HUES48 (cell line): Measurements from ENCODE around the gene NOS3.
A peak's percentile ranks its signal among the peaks of the same experiment; 100 is the strongest.

Experiments
- H3K27ac ChIP-seq: one replicate; pipeline ENCODE4 v1.7.0; 2013; ENCODE audit warnings: low read depth, low read length, inconsistent platforms
- H3K27me3 ChIP-seq: 2 replicates; pipeline ENCODE4 v1.6.1; 2013; ENCODE audit warnings: mild to moderate bottlenecking, low read length; ENCODE audit not compliant: control insufficient read depth, insufficient read depth
- H3K36me3 ChIP-seq: 2 replicates; pipeline ENCODE4 v1.6.1; 2013; ENCODE audit warnings: low read length; ENCODE audit not compliant: control insufficient read depth, insufficient read depth
- H3K4me1 ChIP-seq: 2 replicates; pipeline ENCODE4 v1.6.1; 2013; ENCODE audit warnings: mild to moderate bottlenecking, low read length; ENCODE audit not compliant: control insufficient read depth, insufficient read depth
- H3K4me3 ChIP-seq: 2 replicates; pipeline ENCODE4 v1.5.1; 2013; ENCODE audit warnings: mild to moderate bottlenecking, low read depth, low read length
- H3K9ac ChIP-seq: 2 replicates; pipeline ENCODE4 v1.6.1; 2013; ENCODE audit warnings: mild to moderate bottlenecking, low read depth, low read length, moderate library complexity
- H3K9me3 ChIP-seq: 2 replicates; pipeline ENCODE4 v1.6.1; 2013; ENCODE audit warnings: low read length; ENCODE audit not compliant: control insufficient read depth, insufficient read depth

The NOS3 gene

DNA sequence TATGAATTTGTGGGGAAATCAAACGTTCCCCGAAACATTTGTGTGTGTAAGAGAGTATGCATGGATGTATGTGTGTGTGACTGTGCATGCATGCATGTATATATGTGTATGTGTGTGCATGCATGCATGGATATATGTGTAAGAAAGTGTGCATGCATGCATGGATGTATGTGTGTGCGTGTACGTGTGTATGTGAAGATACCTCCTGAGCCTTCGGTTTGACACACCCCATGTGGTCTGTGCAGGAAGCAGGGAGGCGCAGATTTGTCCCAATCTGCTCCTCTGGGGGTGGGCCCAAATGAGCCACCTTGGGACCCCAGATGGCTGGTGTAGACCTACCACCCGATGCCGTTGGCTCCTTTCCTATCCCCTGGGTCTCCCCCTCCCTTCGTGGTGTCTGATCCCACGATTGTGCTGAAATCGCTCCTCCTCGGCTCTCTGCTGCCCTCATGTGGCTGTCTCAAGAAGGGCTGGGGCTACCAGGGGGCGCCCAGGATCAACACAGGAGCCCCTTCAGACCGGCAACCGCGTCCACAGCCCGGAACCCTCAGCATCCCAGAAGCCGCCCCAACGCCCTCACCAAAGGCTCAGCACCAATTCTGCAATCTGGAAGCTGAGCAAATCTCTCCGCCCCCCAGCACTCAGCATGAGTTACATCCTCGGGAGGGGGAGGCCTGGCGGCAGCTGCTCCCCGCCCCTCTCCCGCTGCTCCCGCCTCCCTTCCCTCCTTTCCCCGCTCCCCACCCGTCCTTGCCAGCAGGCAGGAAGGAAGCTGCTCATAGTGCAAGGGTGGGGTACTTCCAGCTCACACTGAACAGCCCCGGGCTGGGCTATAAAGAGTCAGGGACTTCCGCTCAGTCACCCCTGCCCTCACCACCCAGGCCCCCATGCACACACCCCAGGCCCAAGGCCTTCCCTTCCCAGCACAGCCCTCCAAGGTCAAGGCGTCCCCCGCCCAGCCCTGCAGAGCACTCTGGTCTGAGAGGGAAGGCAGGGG is 2.3 kb upstream of the NOS3 start:
- peak overlapping the region; percentile 59 for H3K4me3 ChIP-seq
- H3K4me1 ChIP-seq = peaks cover 4% of the 10 kb centered on the region; the same call in 1 of the 2 replicates
- H3K27me3 ChIP-seq = 0 out of 2 replicates have a peak, but pooled peaks cover 2% of the 10 kb centered on the region
- no peak overlapping the region for H3K9ac ChIP-seq
- H3K27ac ChIP-seq = no peak overlapping the region
- no peaks in the 10 kb centered on the region for H3K9me3 ChIP-seq
- no peaks in the 10 kb centered on the region for H3K36me3 ChIP-seq

DNA sequence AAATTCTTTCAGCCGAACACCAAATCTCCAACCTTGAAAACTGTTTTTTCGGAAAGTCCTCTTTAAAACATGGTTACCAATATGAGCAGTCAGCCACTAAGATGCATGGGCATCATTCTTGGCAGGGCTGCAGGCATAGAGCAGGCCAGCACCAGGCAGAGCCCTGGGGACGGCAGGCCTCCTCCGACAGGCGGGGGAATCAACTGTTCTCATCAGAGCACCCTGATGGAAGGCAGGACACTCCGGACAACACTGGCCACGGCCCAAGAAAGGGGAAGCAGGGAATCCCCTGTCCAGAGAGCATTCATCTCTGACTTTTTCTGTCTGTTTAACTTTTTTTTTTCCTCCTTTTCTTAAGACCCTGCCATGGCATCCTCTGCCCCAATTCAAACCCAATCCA is 1.4 kb upstream of the NOS3 start:
- Histone ChIP-seq H3K36me3 (no peaks in the 10 kb centered on the region), H3K9me3 (no peaks in the 10 kb centered on the region), H3K27ac (no peak overlapping the region), H3K4me1 (peaks cover 4% of the 10 kb centered on the region; the same call in 1 of the 2 replicates), H3K27me3 (no peaks in the 10 kb centered on the region), H3K9ac (no peak overlapping the region), H3K4me3 (no peak overlapping the region)

DNA sequence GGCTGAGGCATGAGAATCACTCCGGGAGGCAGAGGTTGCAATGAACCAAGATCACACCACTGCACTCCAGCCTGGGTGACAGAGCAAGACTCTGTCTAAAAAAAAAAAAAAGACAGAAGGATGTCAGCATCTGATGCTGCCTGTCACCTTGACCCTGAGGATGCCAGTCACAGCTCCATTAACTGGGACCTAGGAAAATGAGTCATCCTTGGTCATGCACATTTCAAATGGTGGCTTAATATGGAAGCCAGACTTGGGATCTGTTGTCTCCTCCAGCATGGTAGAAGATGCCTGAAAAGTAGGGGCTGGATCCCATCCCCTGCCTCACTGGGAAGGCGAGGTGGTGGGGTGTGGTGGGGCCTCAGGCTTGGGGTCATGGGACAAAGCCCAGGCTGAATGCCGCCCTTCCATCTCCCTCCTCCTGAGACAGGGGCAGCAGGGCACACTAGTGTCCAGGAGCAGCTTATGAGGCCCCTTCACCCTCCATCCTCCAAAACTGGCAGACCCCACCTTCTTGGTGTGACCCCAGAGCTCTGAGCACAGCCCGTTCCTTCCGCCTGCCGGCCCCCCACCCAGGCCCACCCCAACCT is 1.3 kb downstream of the NOS3 start:
- no peak overlapping the region for H3K27ac ChIP-seq
- H3K9me3 ChIP-seq = no peaks in the 10 kb centered on the region
- H3K27me3 ChIP-seq = no peaks in the 10 kb centered on the region
- H3K4me3 ChIP-seq = no peak overlapping the region
- peaks cover 4% of the 10 kb centered on the region; the same call in 1 of the 2 replicates for H3K4me1 ChIP-seq
- H3K36me3 ChIP-seq = no peaks in the 10 kb centered on the region
- no peak overlapping the region for H3K9ac ChIP-seq

DNA sequence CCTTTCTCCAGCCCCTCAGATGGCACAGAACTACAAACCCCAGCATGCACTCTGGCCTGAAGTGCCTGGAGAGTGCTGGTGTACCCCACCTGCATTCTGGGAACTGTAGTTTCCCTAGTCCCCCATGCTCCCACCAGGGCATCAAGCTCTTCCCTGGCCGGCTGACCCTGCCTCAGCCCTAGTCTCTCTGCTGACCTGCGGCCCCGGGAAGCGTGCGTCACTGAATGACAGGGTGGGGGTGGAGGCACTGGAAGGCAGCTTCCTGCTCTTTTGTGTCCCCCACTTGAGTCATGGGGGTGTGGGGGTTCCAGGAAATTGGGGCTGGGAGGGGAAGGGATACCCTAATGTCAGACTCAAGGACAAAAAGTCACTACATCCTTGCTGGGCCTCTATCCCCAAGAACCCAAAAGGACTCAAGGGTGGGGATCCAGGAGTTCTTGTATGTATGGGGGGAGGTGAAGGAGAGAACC is 2.1 kb downstream of the NOS3 start:
- H3K9ac ChIP-seq = no peak overlapping the region

DNA sequence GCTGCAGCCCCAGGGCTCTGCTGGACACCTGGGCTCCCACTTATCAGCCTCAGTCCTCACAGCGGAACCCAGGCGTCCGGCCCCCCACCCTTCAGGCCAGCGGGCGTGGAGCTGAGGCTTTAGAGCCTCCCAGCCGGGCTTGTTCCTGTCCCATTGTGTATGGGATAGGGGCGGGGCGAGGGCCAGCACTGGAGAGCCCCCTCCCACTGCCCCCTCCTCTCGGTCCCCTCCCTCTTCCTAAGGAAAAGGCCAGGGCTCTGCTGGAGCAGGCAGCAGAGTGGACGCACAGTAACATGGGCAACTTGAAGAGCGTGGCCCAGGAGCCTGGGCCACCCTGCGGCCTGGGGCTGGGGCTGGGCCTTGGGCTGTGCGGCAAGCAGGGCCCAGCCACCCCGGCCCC is 2.7 kb downstream of the NOS3 start:
- no peak overlapping the region for H3K9ac ChIP-seq
- H3K4me1 ChIP-seq = peaks cover 4% of the 10 kb centered on the region; the same call in 1 of the 2 replicates
- H3K27ac ChIP-seq = no peak overlapping the region

More for the DNA sequence above, 2.1 kb downstream of the NOS3 start:
- Histone ChIP-seq H3K36me3 (no peaks in the 10 kb centered on the region), H3K4me1 (peaks cover 4% of the 10 kb centered on the region; the same call in 1 of the 2 replicates), H3K27ac (no peak overlapping the region), H3K4me3 (no peak overlapping the region), H3K9me3 (no peaks in the 10 kb centered on the region), H3K27me3 (no peaks in the 10 kb centered on the region)

DNA sequence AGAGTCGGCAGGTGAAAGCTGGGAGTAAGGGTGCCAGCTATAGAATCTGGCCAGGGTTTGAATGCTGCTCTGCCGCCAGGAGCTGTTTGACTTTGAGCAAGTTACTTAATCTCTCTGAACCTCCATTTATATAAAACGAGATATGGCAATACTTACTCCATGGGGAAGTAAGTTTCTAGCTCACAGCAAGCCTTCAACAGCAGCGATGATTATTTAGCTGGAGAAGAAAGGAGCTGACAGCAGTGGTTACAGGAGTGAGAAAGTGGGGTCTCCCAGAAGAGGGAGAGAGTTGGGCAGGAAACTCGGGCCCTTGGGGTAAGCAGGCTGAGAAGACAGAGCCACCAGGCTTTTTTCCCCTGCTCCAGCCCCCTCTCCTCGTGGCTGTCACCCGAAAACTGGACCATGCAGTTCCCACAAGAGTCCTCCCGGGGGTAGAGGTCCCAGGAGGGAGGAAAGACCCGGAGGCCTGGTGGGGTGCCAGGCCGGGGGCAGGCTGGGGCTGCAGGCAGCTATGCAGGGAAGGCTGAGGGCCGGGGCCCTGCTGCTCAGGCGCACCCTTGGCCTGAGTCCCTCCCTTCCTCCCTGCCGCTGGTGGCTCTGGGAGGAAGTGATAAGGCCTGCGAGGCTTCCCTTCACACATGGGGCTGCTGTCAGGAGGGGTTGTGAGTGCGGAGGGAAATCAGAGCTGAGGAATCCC is 3.5 kb downstream of the NOS3 start:
- no peak overlapping the region for H3K4me3 ChIP-seq
- no peaks in the 10 kb centered on the region for H3K4me1 ChIP-seq
- no peaks in the 10 kb centered on the region for H3K9me3 ChIP-seq
- H3K36me3 ChIP-seq = no peaks in the 10 kb centered on the region
- no peak overlapping the region for H3K27ac ChIP-seq
- H3K27me3 ChIP-seq = no peaks in the 10 kb centered on the region
- H3K9ac ChIP-seq = no peak overlapping the region

More for the DNA sequence above, 2.7 kb downstream of the NOS3 start:
- Histone ChIP-seq H3K9me3 (no peaks in the 10 kb centered on the region), H3K4me3 (no peak overlapping the region), H3K27me3 (no peaks in the 10 kb centered on the region), H3K36me3 (no peaks in the 10 kb centered on the region)

GRCh38 chr7:150994838-150995510 is 4.2 kb downstream of the NOS3 start:
- H3K9ac ChIP-seq = no peak overlapping the region
- no peak overlapping the region for H3K27ac ChIP-seq
- no peaks in the 10 kb centered on the region for H3K36me3 ChIP-seq
- H3K9me3 ChIP-seq = no peaks in the 10 kb centered on the region
- no peaks in the 10 kb centered on the region for H3K27me3 ChIP-seq
- H3K4me3 ChIP-seq = no peak overlapping the region
- H3K4me1 ChIP-seq = no peaks in the 10 kb centered on the region

- H3K36me3 ChIP-seq = no peaks in the 10 kb centered on the region
- no peak overlapping the region for H3K4me3 ChIP-seq
- no peaks in the 10 kb centered on the region for H3K4me1 ChIP-seq
- no peaks in the 10 kb centered on the region for H3K9me3 ChIP-seq
- no peaks in the 10 kb centered on the region for H3K27me3 ChIP-seq
- H3K9ac ChIP-seq = no peak overlapping the region
- no peak overlapping the region for H3K27ac ChIP-seq
Observed at GRCh38 chr7:150996376-150997074, 5.7 kb downstream of the NOS3 start.

GRCh38 chr7:150997075-150997511 is 6.3 kb downstream of the NOS3 start:
- H3K9ac ChIP-seq = no peak overlapping the region
- H3K27ac ChIP-seq = no peak overlapping the region
- no peak overlapping the region for H3K4me3 ChIP-seq
- no peaks in the 10 kb centered on the region for H3K27me3 ChIP-seq
- H3K9me3 ChIP-seq = no peaks in the 10 kb centered on the region
- H3K4me1 ChIP-seq = no peaks in the 10 kb centered on the region
- H3K36me3 ChIP-seq = no peaks in the 10 kb centered on the region

GRCh38 chr7:150997817-150998216 is 7.0 kb downstream of the NOS3 start:
- H3K9me3 ChIP-seq = no peaks in the 10 kb centered on the region
- no peak overlapping the region for H3K9ac ChIP-seq
- H3K27me3 ChIP-seq = no peaks in the 10 kb centered on the region
- H3K4me1 ChIP-seq = no peaks in the 10 kb centered on the region
- H3K27ac ChIP-seq = no peak overlapping the region
- H3K36me3 ChIP-seq = no peaks in the 10 kb centered on the region
- no peak overlapping the region for H3K4me3 ChIP-seq
